GM18909 (cell line): ENCODE data around the gene MTRFR.
"Not testable (repeated sequence)": the region's sequence is repeated elsewhere in the genome, so short reads cannot be mapped to it uniquely, and the experiment has no call there.

ENCODE experiments used
- ATAC-seq: cut with Tn5 transposase; IDR thresholded peaks from one replicate; pipeline ENCODE4 v1.9.1; 2021; ENCODE audit warnings: mild to moderate bottlenecking; ENCODE audit not compliant: unreplicated experiment, poor library complexity

The MTRFR gene

DNA sequence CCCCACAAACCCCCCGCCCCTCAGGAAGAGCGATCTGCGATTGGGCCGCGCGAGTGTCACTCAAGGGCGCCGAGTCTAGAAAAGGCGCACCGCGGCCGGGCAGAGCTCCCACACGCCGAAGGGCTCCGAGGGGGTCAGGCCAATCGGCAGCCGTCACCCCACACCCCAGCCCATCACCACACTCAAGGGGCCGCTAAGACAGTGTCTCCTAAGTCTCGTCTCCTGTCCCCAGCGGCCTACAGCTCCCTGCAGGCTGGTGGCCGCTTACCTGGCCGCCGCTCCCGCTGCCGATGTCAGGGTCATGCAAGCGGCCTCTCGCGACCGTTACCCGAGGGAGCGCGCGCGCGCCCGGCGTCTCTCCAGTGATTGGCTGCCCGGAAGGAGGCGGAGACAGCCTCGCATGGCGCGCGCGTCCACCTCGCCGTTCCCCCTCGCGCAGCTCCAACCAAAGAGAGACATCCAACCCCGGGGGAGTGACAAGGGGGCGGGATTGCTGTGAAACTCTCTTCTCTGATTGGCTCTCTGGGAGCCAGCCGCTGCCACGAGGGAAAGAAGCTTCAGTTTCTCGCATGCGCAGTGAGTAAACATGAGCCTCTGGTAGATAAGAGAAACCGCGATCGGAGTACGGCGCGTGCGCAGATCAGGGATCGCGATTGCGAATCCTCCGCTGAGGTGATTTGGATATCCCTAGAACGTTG, at the start of gene MTRFR, which contains the start of gene MPHOSPH9:
TSS of gene MTRFR (plus strand) at position 630 of the 698 bp plus-strand sequence. CDS start 20,239 bp downstream, outside the sequence.
TSS of gene MPHOSPH9 (minus strand) at position 335 of the 698 bp plus-strand sequence. CDS start 2,777 bp downstream, outside the sequence.
- peak; percentile 83 for ATAC-seq

DNA sequence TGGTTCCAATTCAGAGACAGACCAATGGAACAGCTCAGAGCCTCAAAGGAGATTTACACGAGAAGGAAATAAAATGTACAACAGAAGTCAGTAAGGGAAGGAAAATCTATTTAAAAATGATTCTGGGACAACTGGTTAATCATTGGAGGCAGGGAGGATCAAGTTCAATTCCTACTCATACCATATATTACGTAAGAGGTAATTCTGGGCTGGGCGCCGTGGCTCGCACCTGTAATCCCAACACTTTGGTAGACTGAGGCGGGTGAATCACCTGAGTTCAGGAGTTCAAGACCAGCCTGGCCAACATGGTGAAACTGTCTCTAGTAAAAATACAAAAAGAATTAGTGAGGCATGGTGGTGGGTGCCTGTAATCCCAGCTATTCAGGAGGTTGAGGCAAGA, 45.6 kb upstream of the MTRFR start:
- no peak for ATAC-seq

DNA sequence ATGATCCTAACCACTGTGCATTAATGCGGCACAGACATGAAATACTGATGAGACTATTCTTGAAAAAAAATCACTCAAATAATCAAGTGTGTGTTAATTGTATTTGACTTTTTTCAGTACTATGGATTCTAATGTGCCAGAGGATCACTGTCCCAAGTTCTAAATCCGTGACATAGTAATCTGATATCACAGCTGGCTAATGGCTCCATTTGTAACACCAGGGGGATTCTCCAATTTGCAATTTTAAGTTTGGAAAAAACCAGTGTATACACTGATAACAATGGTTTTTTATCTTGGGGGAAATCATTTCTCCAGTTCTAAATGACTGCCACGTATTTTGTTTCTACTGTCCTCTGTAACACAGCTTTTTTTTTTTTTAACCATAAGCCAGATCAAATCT, 33.3 kb upstream of the MTRFR start:
- ATAC-seq = no peak

DNA sequence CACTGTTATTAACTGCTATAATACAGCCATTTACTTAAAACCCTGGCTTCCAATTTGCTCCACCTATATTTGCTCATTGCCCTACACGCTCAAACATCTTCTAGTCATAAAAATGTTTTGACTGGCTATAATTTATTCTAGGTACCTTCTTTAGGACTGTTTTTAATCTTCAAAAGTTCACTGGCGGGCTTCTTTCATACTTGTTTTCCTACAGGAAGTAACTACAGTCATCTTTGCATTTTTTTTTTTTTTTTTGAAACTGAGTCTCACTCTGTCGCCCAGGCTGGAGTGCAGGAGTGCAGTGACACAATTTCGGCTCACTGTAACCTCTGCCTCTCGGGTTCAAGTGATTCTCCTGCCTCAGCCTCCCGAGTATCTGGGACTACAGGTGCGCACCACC, 32.8 kb upstream of the MTRFR start:
- no peak for ATAC-seq

DNA sequence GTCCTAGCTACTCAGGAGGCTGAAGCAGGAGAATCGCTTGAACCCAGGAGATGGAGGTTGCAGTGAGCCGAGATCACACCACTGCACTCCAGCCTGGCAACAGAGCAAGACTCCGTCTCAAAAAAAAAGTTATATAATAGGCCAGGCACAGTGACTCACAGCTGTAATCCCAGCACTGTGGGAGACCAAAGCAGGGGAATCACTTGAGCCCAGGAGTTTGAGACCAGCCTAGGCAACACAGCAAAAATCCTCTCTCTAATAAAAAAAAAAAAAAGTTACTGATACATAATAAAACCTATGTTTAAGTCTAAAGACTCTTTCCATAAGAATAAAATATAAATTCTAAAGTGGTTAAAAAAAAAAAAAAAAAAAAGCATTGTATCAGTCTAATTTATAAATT, 26.4 kb upstream of the MTRFR start:
- not testable (repeated sequence) for ATAC-seq

DNA sequence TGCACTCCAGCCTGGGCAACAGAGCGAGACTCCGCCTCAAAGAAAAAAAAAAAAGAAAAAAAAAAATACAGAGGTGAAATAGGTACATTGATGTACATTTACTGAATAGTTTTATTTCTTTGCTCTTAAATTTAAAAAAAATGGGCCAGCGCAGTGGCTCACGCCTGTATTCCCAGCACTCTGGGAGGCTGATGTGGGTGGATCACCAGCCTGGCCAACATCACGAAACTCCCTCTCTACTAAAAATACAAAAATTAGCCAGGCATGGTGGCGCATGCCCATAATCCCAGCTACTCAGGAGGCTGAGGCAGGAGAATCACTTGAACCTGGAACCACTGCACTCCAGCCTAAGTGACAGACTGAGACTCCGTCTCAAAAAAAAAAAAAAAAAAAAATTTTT, 25.4 kb upstream of the MTRFR start:
- ATAC-seq = not testable (repeated sequence)

DNA sequence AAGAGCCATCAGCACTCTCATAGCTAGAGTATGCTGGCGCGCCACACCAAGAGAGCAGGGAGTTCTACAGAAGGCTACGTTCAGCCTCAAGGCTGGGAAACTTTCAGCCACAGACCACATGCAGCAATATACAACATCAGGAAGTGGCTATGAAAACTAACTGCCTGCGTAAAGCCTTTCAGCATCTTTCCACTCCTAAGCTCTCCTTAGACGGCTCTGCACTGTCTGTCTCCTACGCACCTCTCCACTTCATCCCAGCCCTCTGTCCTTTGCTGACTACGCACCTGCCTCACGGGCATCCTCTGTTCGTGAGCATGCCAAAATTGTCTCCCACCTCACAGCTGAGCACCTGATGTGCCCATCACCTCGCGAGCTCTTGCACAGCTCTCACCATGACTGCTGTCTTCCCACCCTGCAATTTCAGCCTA, 10.0 kb upstream of the MTRFR start:
- peak; percentile 71 for ATAC-seq

DNA sequence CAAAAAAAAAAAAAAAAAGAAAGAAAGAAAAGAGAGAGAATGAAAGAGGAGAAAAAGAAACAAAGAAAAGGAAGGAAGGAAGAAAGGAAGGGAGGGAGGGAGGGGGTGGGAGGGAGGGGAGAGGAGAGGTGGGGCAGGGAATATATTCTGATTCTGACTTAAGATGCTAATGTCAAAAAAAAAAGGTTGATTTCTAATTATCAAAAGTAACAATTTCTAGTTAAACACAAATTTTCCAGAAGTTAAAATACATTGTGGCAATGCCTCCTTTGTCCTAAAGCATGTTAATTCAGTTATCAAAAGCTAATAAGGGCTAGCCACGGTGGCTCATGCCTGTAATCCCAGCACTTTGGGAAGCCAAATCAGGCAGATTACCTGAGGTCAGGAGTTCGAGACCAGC, 7.8 kb upstream of the MTRFR start:
- no peak for ATAC-seq

DNA sequence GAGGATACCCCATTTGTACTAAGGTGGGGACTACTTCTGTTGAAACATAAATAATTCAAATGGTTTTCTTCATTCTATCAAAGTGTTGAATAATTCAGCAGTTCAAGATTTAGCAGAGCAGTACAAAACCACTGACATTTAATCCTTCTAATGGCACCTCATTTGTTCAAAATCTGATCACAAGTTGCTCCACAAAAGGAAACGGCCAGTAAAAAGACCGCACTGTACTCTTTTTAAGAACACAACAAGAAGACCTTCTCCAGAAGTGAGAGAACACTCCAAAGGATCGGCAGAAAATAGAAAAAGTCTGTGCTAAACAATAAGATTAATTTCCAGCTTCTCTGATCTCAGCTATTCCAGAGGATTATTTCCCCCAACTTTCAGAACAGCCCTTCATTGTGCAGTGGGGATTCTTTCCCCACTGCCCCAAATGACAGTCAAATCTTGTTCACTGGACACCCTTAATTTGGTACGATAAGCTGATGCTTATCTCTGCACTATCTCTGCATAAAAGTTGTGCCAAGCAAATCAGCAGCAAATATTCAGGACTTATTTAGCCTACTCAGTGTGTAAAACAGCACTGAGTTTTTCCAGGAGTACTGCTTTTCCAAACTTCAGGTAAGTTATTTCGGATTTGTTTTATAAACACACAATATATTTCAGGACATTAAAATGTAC, 5.5 kb upstream of the MTRFR start:
- ATAC-seq = no peak

DNA sequence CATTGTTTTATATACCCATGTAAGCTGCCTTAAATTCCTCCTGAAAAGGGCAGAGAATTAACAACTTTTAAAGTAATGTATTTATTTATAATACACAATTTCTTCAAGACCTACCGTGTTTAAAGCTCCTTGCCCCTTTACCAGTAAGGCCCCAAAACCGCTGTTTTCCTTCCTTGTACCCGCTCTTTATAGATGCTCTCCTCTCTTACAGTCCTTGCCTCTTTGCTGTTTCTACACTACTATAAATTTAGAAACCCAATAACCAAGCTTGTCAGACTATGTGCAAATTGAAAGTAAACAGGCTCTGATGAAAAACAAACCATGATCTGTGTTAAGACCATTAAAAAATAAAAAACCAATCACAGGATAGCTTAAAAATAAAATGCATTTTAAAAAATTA, 4.2 kb upstream of the MTRFR start:
- ATAC-seq = no peak

DNA sequence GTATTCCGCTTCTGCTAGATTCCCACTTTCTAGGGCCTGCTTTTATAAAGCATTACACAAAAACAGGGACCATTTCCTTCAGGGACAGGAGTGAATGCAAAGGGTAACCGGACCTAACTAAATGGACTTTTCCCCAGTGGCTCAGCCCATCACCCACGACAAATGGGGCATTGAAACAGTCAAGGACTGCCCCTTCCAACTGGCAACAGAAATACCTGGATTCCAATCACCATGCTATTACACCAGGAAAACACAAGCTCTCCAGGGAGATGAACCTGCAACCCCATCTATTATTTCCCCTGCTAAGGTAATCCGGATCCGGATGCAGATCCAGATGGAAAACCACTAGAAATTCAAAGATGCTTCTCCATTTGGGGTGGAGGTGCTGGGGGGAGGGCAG, 1.3 kb upstream of the MTRFR start:
- no peak for ATAC-seq

DNA sequence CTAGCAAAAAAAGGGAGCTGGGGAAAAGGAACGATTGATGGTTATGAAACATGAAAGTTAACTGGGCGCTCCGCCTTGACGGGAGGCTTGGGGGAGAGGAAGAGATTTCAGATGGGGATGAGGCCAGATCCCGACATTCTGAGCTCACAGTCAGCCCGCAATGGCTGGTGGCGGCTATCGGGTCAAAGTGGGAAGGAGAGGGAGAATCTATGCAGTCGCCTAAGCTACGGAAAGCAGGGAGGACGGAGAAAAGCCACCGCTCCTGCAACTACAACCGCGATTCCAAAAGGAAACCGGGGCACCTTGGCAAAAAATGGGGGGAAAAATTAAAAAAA, 797 bp upstream of the MTRFR start:
- peak; percentile 7 for ATAC-seq

DNA sequence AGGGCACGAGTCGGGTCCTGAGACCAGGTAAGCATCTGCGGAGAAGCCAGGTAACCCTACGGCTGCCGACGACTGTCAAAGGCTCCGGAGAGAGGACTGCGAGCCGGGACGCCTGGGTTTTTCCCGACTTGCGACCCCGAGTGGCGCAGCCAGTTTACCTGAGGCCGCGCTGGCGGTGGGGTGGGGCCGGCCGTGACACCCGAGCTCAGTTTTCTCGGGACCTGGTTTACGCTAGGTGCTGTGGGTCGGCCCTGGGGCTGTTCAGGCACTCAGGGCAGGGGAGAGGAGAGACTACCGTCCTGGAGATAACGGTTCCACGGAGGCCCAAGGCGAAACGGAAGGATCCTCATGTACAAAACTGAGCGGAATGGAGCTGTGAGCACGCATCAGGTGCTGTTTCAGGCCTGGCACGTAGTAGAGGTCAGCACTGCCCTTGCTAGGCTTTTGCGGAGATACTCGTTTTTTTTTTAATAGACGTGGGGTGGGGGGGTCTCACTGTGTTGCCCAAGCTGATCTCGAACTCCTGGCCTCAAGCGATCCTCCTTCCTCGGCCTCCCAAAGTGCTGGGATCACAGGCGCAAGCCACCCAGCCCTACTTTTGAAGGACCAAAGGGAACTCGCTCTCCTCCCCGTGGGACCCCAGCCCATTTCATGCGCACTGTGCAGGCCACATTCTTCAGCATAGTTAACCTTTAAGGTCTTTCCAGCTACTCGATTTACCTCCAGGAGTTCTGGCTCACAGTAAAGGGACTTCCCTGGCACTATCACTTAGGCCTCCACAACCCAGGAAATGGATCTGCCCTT, 471 bp downstream of the MTRFR start:
- ATAC-seq = peak; percentile 15

DNA sequence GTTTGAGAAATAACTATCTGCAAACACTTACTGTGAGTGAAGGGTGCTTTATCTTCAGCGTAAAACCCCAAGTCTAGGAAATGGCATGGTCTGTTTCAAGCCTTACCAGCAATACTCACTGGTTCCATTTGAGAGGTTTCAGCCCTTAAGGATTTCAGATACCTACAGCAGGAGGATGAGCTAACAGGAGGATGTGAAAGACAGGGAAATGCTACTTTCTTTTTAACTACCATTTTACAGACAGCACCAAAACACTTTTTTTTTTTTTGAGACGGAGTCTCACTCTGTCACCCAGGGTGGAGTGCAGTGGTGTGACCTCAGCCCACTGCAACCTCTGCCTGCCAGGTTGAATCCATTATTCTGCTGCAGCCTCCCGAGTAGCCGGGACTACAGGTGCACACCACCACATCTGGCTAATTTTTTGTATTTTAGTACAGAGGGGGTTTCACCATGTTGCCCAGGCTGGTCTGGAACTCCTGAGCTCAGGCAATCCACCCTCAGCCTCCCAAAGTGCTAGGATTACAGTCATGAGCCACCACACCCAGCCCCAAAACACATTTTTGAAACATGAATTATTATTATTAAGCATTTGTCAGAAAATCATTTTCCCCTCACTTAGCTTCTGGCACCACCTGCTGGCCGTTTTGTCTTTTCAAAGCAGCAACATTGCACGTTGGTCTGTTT, 4.6 kb downstream of the MTRFR start:
- ATAC-seq = no peak

DNA sequence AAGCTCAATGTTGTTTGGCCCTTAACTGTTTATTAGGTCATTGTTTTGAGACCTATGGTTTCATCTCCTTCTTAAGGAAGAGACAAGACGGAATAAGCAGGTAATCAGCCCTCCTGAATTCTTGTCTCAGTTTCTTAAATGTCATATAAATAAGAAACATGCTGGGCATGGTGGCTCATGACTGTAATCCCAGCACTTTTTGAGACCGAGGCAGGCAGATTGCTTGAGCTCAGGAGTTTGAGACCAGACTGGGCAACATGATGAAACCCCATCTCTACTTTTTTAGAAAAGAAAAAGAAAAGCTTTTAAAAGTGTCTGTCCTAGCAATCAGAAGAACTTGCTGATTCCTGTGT, 5.1 kb downstream of the MTRFR start:
- ATAC-seq = no peak

DNA sequence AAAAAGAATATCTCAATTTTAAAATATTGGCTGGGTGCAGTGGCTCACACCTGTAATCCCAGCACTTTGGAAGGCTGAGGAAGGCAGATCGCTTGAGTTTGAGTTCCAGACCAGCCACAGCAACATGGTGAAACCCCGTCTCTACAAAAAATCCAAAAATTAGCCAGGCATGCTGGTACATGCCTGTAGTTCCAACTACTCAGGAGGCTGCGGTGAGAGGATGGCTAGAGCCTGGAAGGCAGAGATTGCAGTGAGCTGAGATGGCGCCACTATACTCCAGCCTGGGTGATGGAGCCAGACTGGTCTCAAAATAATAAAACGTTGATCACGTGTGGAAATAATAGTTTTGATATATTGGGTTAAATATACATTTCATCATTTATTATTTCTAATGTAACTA, 5.7 kb downstream of the MTRFR start:
- ATAC-seq = no peak

DNA sequence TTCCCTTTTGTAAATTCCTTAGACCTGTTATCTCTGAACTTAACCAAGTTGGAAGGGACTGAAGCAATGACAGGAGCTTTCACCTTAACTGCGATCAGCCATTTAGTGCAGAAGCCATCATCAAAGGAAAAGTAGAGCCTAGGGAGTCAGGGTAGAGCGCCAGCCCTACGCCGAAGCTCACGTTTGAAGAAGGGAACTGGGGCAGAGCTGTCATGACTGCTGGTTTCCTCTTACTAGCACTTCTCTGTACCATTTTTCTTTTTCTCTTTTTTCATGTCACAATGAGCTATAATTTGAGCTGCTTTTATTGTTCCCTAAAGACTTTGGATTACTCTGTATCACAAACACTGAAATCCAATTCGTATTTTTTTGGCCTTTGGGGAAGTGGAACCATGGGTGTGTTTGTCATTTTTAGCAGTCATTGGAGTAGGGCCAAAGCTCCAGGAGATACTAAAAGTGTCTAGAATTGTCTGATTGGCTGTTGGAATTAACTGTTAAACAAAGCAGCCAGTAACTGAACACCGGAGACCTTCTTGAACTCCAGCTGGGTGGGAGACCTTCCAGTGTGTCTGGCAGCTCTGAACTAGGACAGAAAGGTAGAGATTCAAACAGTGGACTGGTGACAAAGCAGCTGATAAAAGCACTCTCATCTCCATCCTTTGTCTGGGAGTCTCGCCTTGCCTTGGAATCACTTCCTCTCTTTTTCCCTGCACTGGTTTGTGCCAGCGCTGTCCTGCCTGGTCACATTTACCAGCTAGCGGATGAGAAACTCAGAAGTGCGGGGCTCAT, 9.1 kb downstream of the MTRFR start:
- no peak for ATAC-seq

DNA sequence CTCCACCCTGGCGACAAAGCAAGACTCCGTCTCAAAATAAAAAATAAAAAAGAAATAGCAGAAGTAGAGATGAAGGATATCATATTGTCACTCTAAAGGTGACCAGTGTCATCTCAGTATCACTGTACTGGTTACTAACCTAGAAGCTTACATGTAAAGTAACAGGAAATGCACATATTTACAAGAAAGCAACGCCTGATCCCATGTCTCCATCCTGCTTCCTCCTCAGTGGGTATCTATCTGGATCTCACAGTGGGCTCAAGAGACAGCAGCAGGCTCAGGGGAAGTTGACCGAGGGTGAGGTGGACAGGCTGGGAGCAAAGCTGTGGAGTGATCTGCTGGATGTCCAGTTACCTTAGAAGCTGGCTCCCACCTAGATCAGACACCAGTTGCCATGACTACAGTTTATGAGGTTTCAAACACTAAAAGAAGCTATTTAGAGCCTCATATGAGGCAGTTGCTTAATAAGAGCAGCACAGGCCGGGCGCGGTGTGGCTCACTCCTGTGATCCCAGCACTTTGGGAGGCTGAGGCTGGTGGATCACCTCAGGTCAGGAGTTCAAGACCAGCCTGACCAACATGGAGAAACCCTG, 10.5 kb downstream of the MTRFR start:
- ATAC-seq = no peak

DNA sequence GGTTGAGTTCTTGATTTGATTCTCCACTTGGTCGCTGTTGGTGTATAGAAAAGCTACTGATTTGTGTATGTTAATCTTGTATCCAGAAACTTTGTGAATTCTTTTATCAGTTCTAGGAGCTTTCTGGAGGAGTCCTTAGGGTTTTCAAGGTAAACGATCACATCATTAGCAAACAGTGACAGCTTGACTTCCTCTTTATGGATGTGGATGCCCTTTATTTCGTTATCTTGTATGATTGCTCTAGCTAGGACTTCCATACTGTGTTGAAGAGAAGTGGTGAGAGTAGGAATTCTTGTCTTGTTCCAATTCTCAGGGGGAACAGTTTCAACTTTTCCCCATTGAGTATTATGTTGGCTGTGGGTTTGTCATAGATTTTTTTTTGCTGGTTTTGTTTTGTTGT, 12.4 kb downstream of the MTRFR start:
- ATAC-seq = no peak

DNA sequence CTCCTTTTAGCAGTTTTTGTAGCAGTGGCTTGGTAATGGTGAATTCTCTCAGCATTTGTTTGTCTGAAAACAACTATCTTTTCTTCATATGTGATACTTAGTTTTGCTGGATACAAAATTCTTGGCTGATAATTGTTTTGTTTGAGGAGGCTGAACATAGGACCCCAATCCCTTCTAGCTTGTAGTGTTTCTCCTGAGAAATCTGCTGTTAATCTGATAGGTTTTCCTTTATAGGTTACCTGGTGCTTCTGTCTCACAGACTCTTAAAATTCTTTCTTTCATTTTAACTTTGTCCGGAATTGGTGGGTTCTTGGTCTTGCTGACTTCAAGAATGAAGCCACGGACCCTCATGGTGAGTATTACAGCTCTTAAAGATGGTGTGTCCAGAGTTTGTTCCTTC, 14.9 kb downstream of the MTRFR start:
- ATAC-seq = not testable (repeated sequence)
